SU-DHL-6 (cell line): ENCODE results near the gene BCL6.

ENCODE experiments used
- H2AFZ ChIP-seq: fragments of 200-600 bp; sonication (generic); 2 replicates; pipeline ENCODE4 v1.6.1; 2014; ENCODE audit warnings: low read depth, mild to moderate bottlenecking, moderate library complexity, mixed read lengths, antibody characterized with exemption, low read length; ENCODE audit not compliant: severe bottlenecking
- H3F3A ChIP-seq: fragments of 200-600 bp; shearing (Covaris generic); 2 replicates; pipeline ENCODE4 v1.6.0; 2016; ENCODE audit warnings: antibody characterized with exemption, mild to moderate bottlenecking; ENCODE audit not compliant: insufficient read depth
- H3K27ac ChIP-seq: fragments of 200-600 bp; sonication (generic); 2 replicates; pipeline ENCODE4 v1.5.1; 2016; ENCODE audit warnings: low read depth, mild to moderate bottlenecking, low read length, moderate library complexity, mixed read lengths
- H3K27me3 ChIP-seq: fragments of 200-600 bp; sonication (generic), shearing (Covaris generic); 2 replicates; pipeline ENCODE4 v1.6.0; 2014; ENCODE audit warnings: mild to moderate bottlenecking, low read length
- H3K36me3 ChIP-seq: fragments of 200-600 bp; sonication (generic); 2 replicates; pipeline ENCODE4 v1.6.1; 2014; ENCODE audit warnings: mild to moderate bottlenecking, low read length, mixed read lengths
- H3K4me2 ChIP-seq: fragments of 300-600, 200-600 bp; shearing (Covaris generic), sonication (generic); 2 replicates; pipeline ENCODE4 v1.6.0; 2014; ENCODE audit warnings: low read length, low read depth, mild to moderate bottlenecking; ENCODE audit not compliant: poor library complexity, severe bottlenecking
- H3K4me3 ChIP-seq: fragments of 200-600 bp; sonication (generic); 2 replicates; pipeline ENCODE4 v1.5.1; 2014; ENCODE audit warnings: antibody characterized with exemption, low read length, mild to moderate bottlenecking, mixed read lengths; ENCODE audit not compliant: insufficient read depth, poor library complexity, severe bottlenecking
- H3K79me2 ChIP-seq: fragments of 200-600 bp; sonication (generic); 2 replicates; pipeline ENCODE4 v1.6.1; 2014; ENCODE audit warnings: mild to moderate bottlenecking, low read length, moderate library complexity; ENCODE audit not compliant: insufficient read depth
- H3K9ac ChIP-seq: fragments of 200-600 bp; sonication (generic); 2 replicates; pipeline ENCODE4 v1.7.0; 2014; ENCODE audit warnings: mild to moderate bottlenecking, low read length
- H3K9me2 ChIP-seq: fragments of 200-600 bp; sonication (generic); replicated peaks from 2 replicates; pipeline ENCODE4 v1.6.1; 2014; ENCODE audit warnings: low read length; ENCODE audit not compliant: insufficient read depth
- H3K9me3 ChIP-seq: fragments of 200-600 bp; sonication (generic); 2 replicates; pipeline ENCODE4 v1.6.1; 2014; ENCODE audit warnings: low read length, mixed read lengths; ENCODE audit not compliant: insufficient read depth
- H4K20me1 ChIP-seq: fragments of 200-600 bp; sonication (generic); 2 replicates; pipeline ENCODE4 v1.6.1; 2014; ENCODE audit warnings: low read depth, mild to moderate bottlenecking, antibody characterized with exemption, low read length, moderate library complexity, mixed read lengths
- CTCF ChIP-seq: fragments of 200-600 bp; sonication (generic); IDR thresholded peaks from one replicate; pipeline ENCODE4 v1.5.1; 2017; ENCODE audit warnings: antibody characterized with exemption, mild to moderate bottlenecking, low read length, moderate library complexity; ENCODE audit not compliant: insufficient read depth, poor library complexity, severe bottlenecking
- EZH2phosphoT487 ChIP-seq: fragments of 200-600 bp; sonication (generic), shearing (Covaris generic); conservative IDR thresholded peaks from 2 replicates; pipeline ENCODE4 v1.6.1; 2018; ENCODE audit warnings: mild to moderate bottlenecking, antibody characterized with exemption, low read length, moderate library complexity, mixed read lengths

Gene BCL6

GRCh38 chr3:187792521-187792920 lies 47.3 kb upstream of the BCL6 start:
- no peaks in the 10 kb centered on the region for H3K27me3 ChIP-seq
- no peaks in the 10 kb centered on the region for H3K36me3 ChIP-seq
- H2AFZ ChIP-seq: no peak overlapping the region
- H3K27ac ChIP-seq: no peak overlapping the region
- H3F3A ChIP-seq: no peaks in the 10 kb centered on the region
- H4K20me1 ChIP-seq: no peaks in the 10 kb centered on the region
- H3K4me2 ChIP-seq: no peak overlapping the region
- no peak for TF ChIP-seq EZH2phosphoT487
- no peak for TF ChIP-seq CTCF
- H3K79me2 ChIP-seq: no peaks in the 10 kb centered on the region
- H3K9me2 ChIP-seq: no peaks in the 10 kb centered on the region
- no peak overlapping the region for H3K9ac ChIP-seq
- H3K9me3 ChIP-seq: no peaks in the 10 kb centered on the region
- no peak overlapping the region for H3K4me3 ChIP-seq

GRCh38 chr3:187789872-187790271 lies 44.6 kb upstream of the BCL6 start:
- Histone ChIP-seq H3K27me3 (no peaks in the 10 kb centered on the region), H2AFZ (no peak overlapping the region), H3K9me3 (no peaks in the 10 kb centered on the region), H4K20me1 (no peaks in the 10 kb centered on the region), H3K27ac (no peak overlapping the region), H3K9ac (no peak overlapping the region), H3K9me2 (no peaks in the 10 kb centered on the region), H3F3A (no peaks in the 10 kb centered on the region), H3K4me2 (no peak overlapping the region), H3K4me3 (no peak overlapping the region), H3K79me2 (no peaks in the 10 kb centered on the region), H3K36me3 (no peaks in the 10 kb centered on the region)
- TF ChIP-seq CTCF (no peak), EZH2phosphoT487 (no peak)

GRCh38 chr3:187788984-187789857 lies 44.0 kb upstream of the BCL6 start:
- Histone ChIP-seq H3K27me3 (no peaks in the 10 kb centered on the region), H3K4me2 (no peak overlapping the region), H3K4me3 (no peak overlapping the region), H3K79me2 (no peaks in the 10 kb centered on the region), H3K9ac (no peak overlapping the region), H4K20me1 (no peaks in the 10 kb centered on the region), H3K36me3 (no peaks in the 10 kb centered on the region), H3K27ac (no peak overlapping the region), H3K9me3 (no peaks in the 10 kb centered on the region), H3K9me2 (no peaks in the 10 kb centered on the region), H2AFZ (peak overlapping the region; percentile 20), H3F3A (no peaks in the 10 kb centered on the region)
- TF ChIP-seq EZH2phosphoT487: no peak
- no peak for TF ChIP-seq CTCF
